ENCODE data around the gene LGALS3BP. TPM values are rescaled to one million over a fixed set of nuclear protein-coding genes. Genes with fewer than 3 reads are reported as not detected.

Gene LGALS3BP
- total and polyA plus RNA-seq, 2 of the 13 experiments (the other 11 are each of a cell fraction or from before 2014, with no cell fraction given), result 137 to 332 TPM

DNA sequence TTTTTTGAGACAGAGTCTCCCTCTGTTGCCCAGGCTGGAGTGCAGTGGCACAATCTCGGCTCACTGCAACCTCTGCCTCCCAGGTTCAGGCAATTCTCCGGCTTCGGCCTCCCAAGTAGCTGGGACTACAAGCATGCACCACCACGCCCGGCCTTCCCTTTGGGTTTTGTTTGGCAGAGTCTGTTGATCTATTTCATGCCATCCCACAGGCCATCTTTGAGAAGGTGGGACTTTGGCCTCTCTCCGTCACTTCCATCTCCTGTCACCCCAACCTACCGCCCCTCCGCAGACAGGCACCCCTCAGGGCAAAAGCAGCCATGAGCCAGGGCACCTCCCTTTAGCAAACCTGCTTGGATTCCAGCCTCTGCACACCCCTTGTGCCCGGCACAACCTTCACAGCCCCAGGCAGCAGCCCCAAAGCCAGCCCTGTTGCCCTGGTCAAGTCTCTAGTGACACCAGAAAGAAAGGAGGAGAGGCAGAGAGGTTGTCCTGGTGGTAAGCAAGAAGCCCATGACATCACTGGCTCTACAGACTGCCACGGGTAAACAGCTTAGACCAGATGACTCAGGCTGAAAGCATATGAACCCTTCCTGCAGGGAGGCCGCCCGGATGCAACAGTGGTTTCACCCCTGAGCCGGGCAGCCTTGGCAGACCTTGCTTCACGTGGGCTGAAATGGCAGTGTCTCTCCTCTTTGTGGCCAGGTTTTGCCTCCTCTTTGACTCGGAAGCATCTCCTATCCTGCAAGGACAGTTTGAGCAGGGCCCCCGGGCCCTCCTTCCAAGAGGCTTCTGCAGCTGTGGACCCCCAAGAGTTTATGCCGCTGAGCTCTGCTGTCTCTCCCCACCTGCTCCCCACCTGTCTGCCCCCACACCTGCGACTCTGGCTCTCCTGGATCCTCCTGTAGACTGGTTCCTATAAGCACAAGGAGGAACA lies 46.4 kb downstream of the LGALS3BP start (continued):
- TF ChIP-seq, protein P1, sequence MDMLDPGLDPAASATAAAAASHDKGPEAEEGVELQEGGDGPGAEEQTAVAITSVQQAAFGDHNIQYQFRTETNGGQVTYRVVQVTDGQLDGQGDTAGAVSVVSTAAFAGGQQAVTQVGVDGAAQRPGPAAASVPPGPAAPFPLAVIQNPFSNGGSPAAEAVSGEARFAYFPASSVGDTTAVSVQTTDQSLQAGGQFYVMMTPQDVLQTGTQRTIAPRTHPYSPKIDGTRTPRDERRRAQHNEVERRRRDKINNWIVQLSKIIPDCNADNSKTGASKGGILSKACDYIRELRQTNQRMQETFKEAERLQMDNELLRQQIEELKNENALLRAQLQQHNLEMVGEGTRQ (IDR thresholded peaks at IDR 0.05; ENCODE audit: low read depth, low read length), result no peak
- TF ChIP-seq, protein P1 (CRISPR knock-in tag; IDR thresholded peaks at IDR 0.05; ENCODE audit: borderline replicate concordance), result 0 out of 2 replicates have a peak, but pooled peaks have one; percentile 41
- TF ChIP-seq PHB2 (IDR thresholded peaks at IDR 0.05; ENCODE audit: partially characterized antibody), result no peak
- 0 out of 2 replicates have a peak, but pooled peaks have one; percentile 14 for TF ChIP-seq ZNF644 (CRISPR knock-in tag; IDR thresholded peaks at IDR 0.05; ENCODE audit: low read depth)
- no peak for TF ChIP-seq ETS1 (CRISPR knock-in tag; IDR thresholded peaks at IDR 0.05)
- TF ChIP-seq ZNF143 (CRISPR knock-in tag; IDR thresholded peaks at IDR 0.05), result 0 out of 2 replicates have a peak, but pooled peaks have one; percentile 16
- TF ChIP-seq ZSCAN20 (CRISPR knock-in tag; IDR thresholded peaks at IDR 0.05; ENCODE audit: borderline replicate concordance), result no peak
- TF ChIP-seq, protein P2, sequence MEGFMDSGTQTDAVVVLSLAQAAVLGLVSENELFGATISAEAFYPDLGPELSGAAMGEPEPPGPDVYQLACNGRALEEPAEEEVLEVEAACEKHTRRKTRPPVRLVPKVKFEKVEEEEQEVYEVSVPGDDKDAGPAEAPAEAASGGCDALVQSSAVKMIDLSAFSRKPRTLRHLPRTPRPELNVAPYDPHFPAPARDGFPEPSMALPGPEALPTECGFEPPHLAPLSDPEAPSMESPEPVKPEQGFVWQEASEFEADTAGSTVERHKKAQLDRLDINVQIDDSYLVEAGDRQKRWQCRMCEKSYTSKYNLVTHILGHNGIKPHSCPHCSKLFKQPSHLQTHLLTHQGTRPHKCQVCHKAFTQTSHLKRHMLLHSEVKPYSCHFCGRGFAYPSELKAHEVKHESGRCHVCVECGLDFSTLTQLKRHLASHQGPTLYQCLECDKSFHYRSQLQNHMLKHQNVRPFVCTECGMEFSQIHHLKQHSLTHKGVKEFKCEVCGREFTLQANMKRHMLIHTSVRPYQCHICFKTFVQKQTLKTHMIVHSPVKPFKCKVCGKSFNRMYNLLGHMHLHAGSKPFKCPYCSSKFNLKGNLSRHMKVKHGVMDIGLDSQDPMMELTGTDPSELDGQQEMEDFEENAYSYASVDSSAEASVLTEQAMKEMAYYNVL (CRISPR knock-in tag; IDR thresholded peaks at IDR 0.05; ENCODE audit: borderline replicate concordance), result no peak
- no peak for TF ChIP-seq ONECUT2 (CRISPR knock-in tag; IDR thresholded peaks at IDR 0.05)
- TF ChIP-seq JDP2 (CRISPR knock-in tag; IDR thresholded peaks at IDR 0.05; ENCODE audit: borderline replicate concordance), result no peak
- no peak for TF ChIP-seq TSC22D2 (CRISPR knock-in tag; IDR thresholded peaks at IDR 0.05; ENCODE audit: borderline replicate concordance)
- TF ChIP-seq TAF15 (IDR thresholded peaks at IDR 0.05; ENCODE audit: low read depth, low read length, poor library complexity, severe bottlenecking), result no peak
- TF ChIP-seq ZNF577 (CRISPR knock-in tag; IDR thresholded peaks at IDR 0.05; ENCODE audit: borderline replicate concordance, low read depth), result no peak
- TF ChIP-seq NFYC (CRISPR knock-in tag; IDR thresholded peaks at IDR 0.05), result no peak

Data from HepG2 (cell line).